IPS DF 6.9 (cell line): ENCODE measurements around the gene SYT14.
"Not testable (repeated sequence)": the region's sequence is repeated elsewhere in the genome, so short reads cannot be mapped to it uniquely, and the experiment has no call there.

Experiments used
- DNase-seq: peaks from one replicate; pipeline ENCODE4 v3.0.0-alpha.2; 2013; ENCODE audit warnings: low read depth, low spot score
- H3K27ac ChIP-seq: one replicate; pipeline ENCODE4 v1.5.1; 2013; ENCODE audit warnings: low read length, control low read depth
- H3K27me3 ChIP-seq: 2 replicates; pipeline ENCODE4 v1.6.1; 2013; ENCODE audit warnings: mild to moderate bottlenecking, low read length; ENCODE audit not compliant: control insufficient read depth, insufficient read depth
- H3K36me3 ChIP-seq: 2 replicates; pipeline ENCODE4 v1.6.1; 2013; ENCODE audit warnings: low read length; ENCODE audit not compliant: control insufficient read depth, insufficient read depth
- H3K4me1 ChIP-seq: 2 replicates; pipeline ENCODE4 v1.6.1; 2013; ENCODE audit warnings: low read length; ENCODE audit not compliant: control insufficient read depth, insufficient read depth
- H3K4me3 ChIP-seq: 2 replicates; pipeline ENCODE4 v1.5.1; 2013; ENCODE audit warnings: mild to moderate bottlenecking, low read length
- H3K9me3 ChIP-seq: 2 replicates; pipeline ENCODE4 v1.6.1; 2013; ENCODE audit warnings: low read length, inconsistent platforms; ENCODE audit not compliant: control insufficient read depth, insufficient read depth
- WGBS: extraction: QIAGEN DNeasy Blood & Tissue Kit; methylation state at CpG from one replicate; pipeline ENCODE4 v1.1.7; 2013; ENCODE audit warnings: mixed read lengths, missing lambda C conversion rate; ENCODE audit not compliant: insufficient read length, insufficient coverage; 5-methylcytosine and 5-hydroxymethylcytosine counted together

SYT14 gene

GRCh38 chr1:209931141-209931540 is 6.9 kb upstream of the SYT14 start:
- Histone ChIP-seq H3K4me1 (no peaks in the 10 kb centered on the region), H3K27ac (no peak overlapping the region), H3K27me3 (no peaks in the 10 kb centered on the region), H3K4me3 (no peak overlapping the region), H3K36me3 (no peaks in the 10 kb centered on the region), H3K9me3 (no peaks in the 10 kb centered on the region)
- DNase-seq = no peak
- WGBS = no CpG with 5 or more reads among the region's 2 CpGs

DNA sequence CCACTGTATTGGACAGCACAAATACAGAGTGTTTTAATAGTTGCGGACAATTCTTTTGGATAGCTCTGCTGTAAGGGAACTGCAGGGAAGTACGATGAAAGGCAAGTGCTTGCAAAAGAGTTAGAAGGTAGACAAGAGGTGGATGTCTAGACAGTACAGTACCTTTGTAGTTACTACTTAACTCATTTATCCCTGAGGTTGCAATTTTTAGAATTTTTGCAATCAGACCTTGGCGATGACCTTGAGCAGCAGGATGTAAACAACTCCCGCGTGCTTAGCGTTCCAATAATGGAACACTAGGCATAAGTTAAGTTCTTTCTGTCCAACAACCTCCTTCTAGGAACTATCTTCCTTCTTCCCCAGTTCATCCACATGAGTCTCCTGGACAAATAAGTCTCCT is 1.9 kb upstream of the SYT14 start:
- no CpG with 5 or more reads among the region's 6 CpGs for WGBS
- H3K27me3 ChIP-seq = no peaks in the 10 kb centered on the region

DNA sequence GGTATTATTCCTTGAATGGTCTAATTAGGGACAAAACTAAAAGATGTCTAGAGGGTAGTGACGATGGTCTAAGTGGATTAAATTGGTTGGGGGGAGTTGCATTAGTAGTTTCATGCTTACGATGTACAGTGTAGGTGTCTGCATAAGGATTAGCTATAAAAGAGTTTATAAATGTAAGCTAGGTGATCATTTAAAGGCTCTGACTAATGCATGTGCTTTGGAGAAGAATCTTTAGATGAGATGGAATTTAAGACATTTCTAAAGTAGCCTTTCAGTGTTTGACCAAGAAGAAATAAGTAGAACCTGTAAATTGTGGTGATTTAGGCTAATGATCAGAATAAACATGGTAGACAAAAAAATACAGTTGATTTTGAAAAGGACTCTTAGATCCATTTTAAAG is 7.4 kb downstream of the SYT14 start:
- H3K4me3 ChIP-seq = no peak overlapping the region
- DNase-seq = no peak
- H3K9me3 ChIP-seq = no peaks in the 10 kb centered on the region
- H3K4me1 ChIP-seq = no peaks in the 10 kb centered on the region
- no peak overlapping the region for H3K27ac ChIP-seq
- no peaks in the 10 kb centered on the region for H3K36me3 ChIP-seq
- no peaks in the 10 kb centered on the region for H3K27me3 ChIP-seq
- no CpG with 5 or more reads among the region's 2 CpGs for WGBS

More for the DNA sequence above, 1.9 kb upstream of the SYT14 start:
- no peak overlapping the region for H3K4me3 ChIP-seq
- DNase-seq = no peak
- no peaks in the 10 kb centered on the region for H3K36me3 ChIP-seq
- H3K4me1 ChIP-seq = peaks cover 1% of the 10 kb centered on the region; the same call in 1 of the 2 replicates
- H3K27ac ChIP-seq = no peak overlapping the region
- H3K9me3 ChIP-seq = no peaks in the 10 kb centered on the region

- Histone ChIP-seq H3K4me3 (no peak overlapping the region), H3K36me3 (no peaks in the 10 kb centered on the region), H3K4me1 (no peaks in the 10 kb centered on the region), H3K9me3 (no peaks in the 10 kb centered on the region), H3K27ac (no peak overlapping the region), H3K27me3 (no peaks in the 10 kb centered on the region)
- no peak for DNase-seq
- no CpG with 5 or more reads among the region's 3 CpGs for WGBS
Observed at GRCh38 chr1:209948155-209948554, 10.1 kb downstream of the SYT14 start.

- Histone ChIP-seq H3K4me3 (no peak overlapping the region), H3K27me3 (no peaks in the 10 kb centered on the region), H3K9me3 (no peaks in the 10 kb centered on the region), H3K4me1 (no peaks in the 10 kb centered on the region), H3K27ac (no peak overlapping the region), H3K36me3 (no peaks in the 10 kb centered on the region)
- no peak for DNase-seq
- no CpG with 5 or more reads among the region's 2 CpGs for WGBS
Observed at GRCh38 chr1:209956116-209956515, 18.1 kb downstream of the SYT14 start.

- Histone ChIP-seq H3K36me3 (no peaks in the 10 kb centered on the region), H3K27me3 (no peaks in the 10 kb centered on the region), H3K27ac (no peak overlapping the region), H3K9me3 (no peaks in the 10 kb centered on the region), H3K4me1 (no peaks in the 10 kb centered on the region), H3K4me3 (no peak overlapping the region)
- WGBS = no CpG with 5 or more reads among the region's 2 CpGs
- no peak for DNase-seq
Observed at GRCh38 chr1:209959623-209960022, 21.6 kb downstream of the SYT14 start.

DNA sequence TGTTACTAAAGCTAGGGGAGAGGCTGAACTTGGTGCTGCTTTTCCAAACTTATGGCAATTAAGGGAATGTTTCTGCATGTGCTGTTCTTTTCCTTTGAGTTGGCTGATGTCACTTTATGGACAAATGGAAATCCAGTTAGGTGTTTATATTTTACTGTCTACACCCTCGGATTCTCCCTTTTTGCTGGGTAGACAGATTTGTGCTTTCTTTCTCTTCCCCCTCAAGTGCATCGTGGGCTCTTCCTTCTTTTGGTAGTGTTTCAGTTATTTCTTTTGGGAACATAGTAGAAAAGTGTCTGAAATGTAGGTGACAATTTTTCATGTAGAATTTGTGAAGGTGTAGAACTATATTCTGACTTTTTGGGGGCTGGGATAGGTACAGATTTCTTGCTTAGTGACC is 22.9 kb downstream of the SYT14 start:
- Histone ChIP-seq H3K36me3 (no peaks in the 10 kb centered on the region), H3K4me1 (no peaks in the 10 kb centered on the region), H3K9me3 (no peaks in the 10 kb centered on the region), H3K4me3 (no peak overlapping the region), H3K27ac (no peak overlapping the region), H3K27me3 (no peaks in the 10 kb centered on the region)
- DNase-seq = no peak
- WGBS = no CpG with 5 or more reads among the region's 2 CpGs

GRCh38 chr1:209962388-209962787 is 24.4 kb downstream of the SYT14 start:
- no CpG with 5 or more reads among the region's 4 CpGs for WGBS
- Histone ChIP-seq H3K9me3 (no peaks in the 10 kb centered on the region), H3K27me3 (no peaks in the 10 kb centered on the region), H3K4me1 (no peaks in the 10 kb centered on the region), H3K4me3 (no peak overlapping the region), H3K36me3 (no peaks in the 10 kb centered on the region), H3K27ac (no peak overlapping the region)
- DNase-seq = no peak

- no peaks in the 10 kb centered on the region for H3K4me1 ChIP-seq
- H3K27me3 ChIP-seq = no peaks in the 10 kb centered on the region
- no peaks in the 10 kb centered on the region for H3K9me3 ChIP-seq
- H3K27ac ChIP-seq = no peak overlapping the region
- H3K36me3 ChIP-seq = no peaks in the 10 kb centered on the region
- no peak overlapping the region for H3K4me3 ChIP-seq
- no CpG with 5 or more reads among the region's 1 CpG for WGBS
- DNase-seq = no peak
Observed at GRCh38 chr1:209962856-209963255, 24.8 kb downstream of the SYT14 start.

DNA sequence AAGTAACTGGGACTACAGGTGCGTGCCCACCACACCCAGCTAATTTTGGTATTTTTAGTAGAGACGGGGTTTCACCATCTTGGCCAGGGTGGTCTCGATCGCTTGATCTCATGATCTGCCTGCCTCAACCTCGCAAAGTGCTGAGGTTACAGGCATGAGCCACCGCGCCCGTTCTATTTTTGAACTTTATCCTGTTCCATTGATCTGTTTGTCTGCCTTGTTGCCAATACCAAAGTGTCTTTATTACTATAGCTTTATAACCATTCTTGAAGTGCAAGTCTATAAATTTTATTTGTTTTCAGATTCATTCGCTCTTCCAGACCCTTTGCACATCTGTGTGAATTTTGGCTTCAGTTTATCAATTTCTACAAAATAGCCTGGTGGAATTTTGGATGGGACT is 28.0 kb downstream of the SYT14 start:
- H3K4me3 ChIP-seq = no peak overlapping the region
- no peak overlapping the region for H3K27ac ChIP-seq
- H3K4me1 ChIP-seq = no peaks in the 10 kb centered on the region
- no peaks in the 10 kb centered on the region for H3K36me3 ChIP-seq
- no peaks in the 10 kb centered on the region for H3K9me3 ChIP-seq
- no peak for DNase-seq
- WGBS = no CpG with 5 or more reads among the region's 9 CpGs
- H3K27me3 ChIP-seq = no peaks in the 10 kb centered on the region

- not testable (repeated sequence) for H3K27ac ChIP-seq, H3K36me3 ChIP-seq, DNase-seq, H3K27me3 ChIP-seq, H3K4me1 ChIP-seq, H3K9me3 ChIP-seq, H3K4me3 ChIP-seq
- no CpG with 5 or more reads among the region's 14 CpGs for WGBS
Observed at GRCh38 chr1:209978721-209979120, 40.7 kb downstream of the SYT14 start.
